Activated CD4-positive, alpha-beta T cell treated with anti-CD3 and anti-CD28 coated beads for 36 hours (primary cell): ENCODE measurements around the gene TMPRSS12. TPM values are rescaled to one million over a fixed set of nuclear protein-coding genes. Genes with fewer than 3 reads are reported as not detected.
"Not testable (repeated sequence)": the region's sequence is repeated elsewhere in the genome, so short reads cannot be mapped to it uniquely, and the experiment has no call there.

ENCODE experiments used
- ATAC-seq: fragments of 200-7000 bp; cut with Tn5 transposase; one replicate; pipeline ENCODE4 v1.10.0; 2021; ENCODE audit warnings: mild to moderate bottlenecking, moderate library complexity
- CTCF ChIA-PET: fragments of 350-600 bp; sonication (Branson Sonifier 250); formaldehyde crosslinking; loops from one replicate; lab custom pipeline; 2021; ENCODE audit warnings: antibody characterized with exemption; lab: Charles Lee
- POLR2A ChIA-PET: fragments of 350-600 bp; sonication (Branson Sonifier 250); formaldehyde crosslinking; loops from one replicate; lab custom pipeline; 2021; ENCODE audit warnings: antibody characterized with exemption, inconsistent platforms; lab: Charles Lee
- DNase-seq: peaks from one replicate; pipeline ENCODE4 v3.0.0-alpha.2; 2020
- H3K27ac Mint-ChIP-seq: one replicate; pipeline ENCODE4 v1.8.0; 2021; ENCODE audit warnings: mixed read lengths
- H3K27me3 Mint-ChIP-seq: one replicate; pipeline ENCODE4 v1.8.0; 2021; ENCODE audit warnings: mixed read lengths
- H3K36me3 Mint-ChIP-seq: one replicate; pipeline ENCODE4 v1.8.0; 2021; ENCODE audit warnings: low read depth, mixed read lengths
- H3K4me1 Mint-ChIP-seq: one replicate; pipeline ENCODE4 v1.8.0; 2021; ENCODE audit warnings: mixed read lengths
- H3K4me3 Mint-ChIP-seq: one replicate; pipeline ENCODE4 v1.8.0; 2021; ENCODE audit warnings: mild to moderate bottlenecking, moderate library complexity, mixed read lengths
- H3K9me3 Mint-ChIP-seq: one replicate; pipeline ENCODE4 v1.8.0; 2021; ENCODE audit warnings: low read depth, mixed read lengths
- intact Hi-C, 2 experiments: fragments of 100-400 bp; cut with DNase I in 1 of 2; cut with micrococcal nuclease in 1 of 2; formaldehyde crosslinking; loops; one replicate each; pipeline versions ENCODE4 v1.14.2 to v1.15.1; 2022 to 2024; cut with DNase I, micrococcal nuclease
- total RNA-seq, 2 experiments: library from RNA; stranded (reverse); gene quantifications; one replicate each; pipeline ENCODE4 v1.2.3, GENCODE V29; 2021

The TMPRSS12 gene
- total RNA-seq, 2 experiments from 2014 or later, result not detected

- Mint-ChIP-seq H3K9me3 (no peaks in the 10 kb centered on the region), H3K4me3 (no peak overlapping the region), H3K27me3 (no peaks in the 10 kb centered on the region), H3K36me3 (no peaks in the 10 kb centered on the region), H3K4me1 (peaks cover 6% of the 10 kb centered on the region), H3K27ac (peak overlapping the region; percentile 35)
- DNase-seq (no peak), ATAC-seq (peak; percentile 61)
- intact Hi-C loops, result loop anchor here (1.0 to 10.0 kb wide), 10 partner anchors 60 to 516 kb away; partner anchors contain the start of genes ATF1 (in 1 of the 2), LETMD1 (in 1 of the 2), SLC11A2 (in 1 of the 2) and TFCP2 (in 1 of the 2)
- CTCF ChIA-PET, result interaction anchor here (0.6 to 4.9 kb wide), 21 partner anchors 9 to 731 kb away, joined by 3 to 41 read pairs (median 4); partner anchors contain the start of gene SLC11A2
- POLR2A ChIA-PET, result interaction anchor here (0.7 to 1.4 kb wide), 3 partner anchors 60 to 218 kb away, joined by 3 to 8 read pairs (median 3); partner anchors contain the start of gene SLC11A2
These were observed 17.3 kb upstream of the TMPRSS12 start for GRCh38 chr12:50825372-50825838.

GRCh38 chr12:50828121-50828520 lies 14.6 kb upstream of the TMPRSS12 start:
- Mint-ChIP-seq H3K9me3 (peaks cover 2% of the 10 kb centered on the region), H3K4me3 (no peak overlapping the region), H3K27me3 (peaks cover 7% of the 10 kb centered on the region), H3K27ac (no peak overlapping the region), H3K4me1 (peaks cover 6% of the 10 kb centered on the region), H3K36me3 (no peaks in the 10 kb centered on the region)
- intact Hi-C loops, result loop anchor here in 1 of 2 experiments (5.0 to 10.0 kb wide), 3 partner anchors 219 to 417 kb away; partner anchors contain the start of genes LETMD1 and TFCP2
- ChIA-PET POLR2A (no interaction called here), CTCF (interaction anchor here (2.9 to 4.9 kb wide), 3 partner anchors 12 to 199 kb away, joined by 13 to 41 read pairs (median 29); partner anchors contain the start of gene SLC11A2)
- ATAC-seq, result no peak
- DNase-seq, result no peak

DNA sequence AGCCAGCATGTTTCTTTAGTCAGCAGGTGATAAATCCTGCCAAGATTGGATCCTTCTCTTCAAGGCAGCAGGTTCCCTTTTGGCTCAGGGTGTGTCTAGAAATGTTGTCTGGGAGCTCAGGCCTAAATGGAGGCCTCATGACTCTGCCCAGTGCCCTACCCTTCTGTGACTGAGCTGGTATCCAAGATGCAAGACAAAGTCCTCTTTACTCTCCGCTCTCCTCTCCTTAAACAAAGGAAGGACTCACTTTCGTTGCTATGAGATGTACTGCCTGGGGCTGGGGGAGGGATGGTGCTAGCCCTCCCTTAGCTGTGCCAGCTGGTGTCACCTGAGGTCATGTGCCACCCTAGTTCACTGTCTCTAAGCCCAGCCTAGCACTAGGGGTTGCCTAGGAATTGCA lies 13.8 kb upstream of the TMPRSS12 start:
- CTCF ChIA-PET, result interaction anchor here (1.1 kb wide), 1 partner anchor 60 kb away, joined by 3 read pairs; no protein-coding TSS in a partner anchor
- ATAC-seq, result no peak
- peaks cover 12% of the 10 kb centered on the region for H3K27me3 Mint-ChIP-seq
- H3K27ac Mint-ChIP-seq, result no peak overlapping the region
- H3K9me3 Mint-ChIP-seq, result peaks cover 7% of the 10 kb centered on the region
- no peak overlapping the region for H3K4me3 Mint-ChIP-seq
- H3K36me3 Mint-ChIP-seq, result no peaks in the 10 kb centered on the region
- H3K4me1 Mint-ChIP-seq, result peaks cover 6% of the 10 kb centered on the region
- POLR2A ChIA-PET, result no interaction called here
- DNase-seq, result no peak
- intact Hi-C loops, result loop anchor here in 1 of 2 experiments (5.0 to 10.0 kb wide), 3 partner anchors 218 to 416 kb away; partner anchors contain the start of genes LETMD1 and TFCP2

DNA sequence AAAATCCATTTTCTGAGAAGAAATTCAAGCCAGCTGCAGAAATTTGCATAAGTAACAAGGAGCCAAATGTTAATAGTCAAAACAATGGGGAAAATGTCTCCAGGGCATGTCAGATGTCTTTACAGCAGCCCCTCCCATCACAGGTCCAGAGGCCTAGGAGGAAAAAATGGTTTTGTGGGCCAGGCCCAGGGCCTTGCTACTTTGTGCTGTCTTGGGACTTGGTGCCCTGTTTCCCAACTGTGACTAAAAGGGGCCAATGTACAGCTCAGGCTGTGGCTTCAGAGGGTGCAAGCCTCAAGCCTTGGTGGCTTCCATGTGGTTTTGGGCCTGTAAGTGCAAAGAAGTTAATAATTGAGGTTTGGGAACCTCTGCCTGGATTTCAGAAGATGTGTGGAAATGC lies 8.9 kb upstream of the TMPRSS12 start:
- H3K36me3 Mint-ChIP-seq, DNase-seq, H3K4me1 Mint-ChIP-seq, H3K4me3 Mint-ChIP-seq, intact Hi-C loops, ATAC-seq, POLR2A ChIA-PET, CTCF ChIA-PET, H3K27ac Mint-ChIP-seq: not testable (repeated sequence)
- peaks cover 23% of the 10 kb centered on the region for H3K27me3 Mint-ChIP-seq
- peaks cover 12% of the 10 kb centered on the region for H3K9me3 Mint-ChIP-seq

DNA sequence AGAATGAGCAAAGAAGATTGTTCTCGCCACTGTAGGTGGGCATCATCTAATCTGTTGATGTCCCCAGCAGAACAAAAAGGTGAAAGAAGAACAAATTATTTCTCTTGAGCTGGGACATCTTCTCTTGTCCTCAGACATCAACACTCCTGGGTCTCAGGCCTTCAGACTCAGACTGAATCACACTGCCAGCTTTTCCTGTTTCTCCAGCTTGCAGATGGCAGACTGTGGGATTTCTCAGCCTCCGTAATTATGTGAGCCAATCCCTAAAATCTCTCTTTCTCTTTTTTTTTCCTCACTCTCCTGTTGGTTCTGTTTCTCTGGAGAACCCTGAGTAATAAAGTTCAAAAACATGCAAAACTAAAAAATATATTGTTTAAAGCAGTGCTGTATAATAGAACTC lies 3.7 kb upstream of the TMPRSS12 start:
- POLR2A ChIA-PET, result no interaction called here
- Mint-ChIP-seq H3K27me3 (peaks cover 20% of the 10 kb centered on the region), H3K27ac (no peak overlapping the region), H3K4me3 (no peak overlapping the region), H3K4me1 (no peaks in the 10 kb centered on the region), H3K36me3 (peaks cover under 1% of the 10 kb centered on the region), H3K9me3 (peaks cover 11% of the 10 kb centered on the region)
- DNase-seq, result no peak
- ATAC-seq, result no peak
- CTCF ChIA-PET, result interaction anchor here (0.7 to 0.9 kb wide), 2 partner anchors 172 to 195 kb away, joined by 4 to 6 read pairs; no protein-coding TSS in a partner anchor
- intact Hi-C loops, result no loop called here

DNA sequence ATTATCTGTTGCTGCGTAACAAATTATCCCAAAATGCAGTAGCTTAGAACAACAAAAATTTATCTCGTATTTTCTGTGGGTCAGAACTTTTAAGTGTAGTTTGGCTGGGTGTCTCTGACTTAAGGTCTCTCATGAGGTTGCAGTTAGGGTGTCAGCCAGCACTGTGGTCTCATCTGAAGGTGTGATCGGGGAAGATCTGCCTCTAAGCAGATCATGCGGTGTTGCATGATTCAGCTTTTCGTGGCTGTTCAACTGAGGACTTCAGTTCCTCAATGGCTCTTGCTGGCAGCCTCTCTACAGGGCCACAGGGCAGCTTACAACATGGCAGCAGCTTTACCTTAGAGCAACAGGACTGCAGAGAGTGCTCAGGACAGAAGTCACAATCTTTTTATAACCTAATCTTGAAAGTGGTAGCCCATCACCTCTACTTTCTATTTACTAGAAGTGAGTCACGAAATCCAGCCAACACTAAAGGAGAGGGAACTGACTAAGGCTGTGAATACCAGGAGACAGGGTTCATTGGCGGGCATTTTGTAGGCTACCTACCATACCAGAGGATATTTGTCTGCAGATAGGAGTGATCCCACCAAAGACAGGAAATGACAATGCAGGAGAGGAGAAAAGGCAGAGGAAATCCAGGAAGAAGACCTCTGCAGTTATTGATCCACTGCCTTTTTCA lies 1.8 kb upstream of the TMPRSS12 start:
- Mint-ChIP-seq H3K27me3 (peaks cover 17% of the 10 kb centered on the region), H3K27ac (no peak overlapping the region), H3K9me3 (peaks cover 7% of the 10 kb centered on the region), H3K4me3 (no peak overlapping the region), H3K36me3 (no peaks in the 10 kb centered on the region), H3K4me1 (no peaks in the 10 kb centered on the region)
- intact Hi-C loops, result no loop called here
- CTCF ChIA-PET, result interaction anchor here (1.0 kb wide), 1 partner anchor 146 kb away, joined by 3 read pairs; no protein-coding TSS in a partner anchor
- DNase-seq (peak; percentile 19), ATAC-seq (peak; percentile 33)
- POLR2A ChIA-PET, result no interaction called here

GRCh38 chr12:50841716-50842531 lies 802 bp upstream of the TMPRSS12 start:
- Mint-ChIP-seq H3K4me1 (no peaks in the 10 kb centered on the region), H3K36me3 (no peaks in the 10 kb centered on the region), H3K27me3 (peaks cover 14% of the 10 kb centered on the region), H3K27ac (no peak overlapping the region), H3K9me3 (peaks cover 7% of the 10 kb centered on the region), H3K4me3 (no peak overlapping the region)
- ATAC-seq (peak; percentile 57), DNase-seq (peak; percentile 24)
- CTCF ChIA-PET, result no interaction called here
- POLR2A ChIA-PET, result no interaction called here
- intact Hi-C loops, result no loop called here

DNA sequence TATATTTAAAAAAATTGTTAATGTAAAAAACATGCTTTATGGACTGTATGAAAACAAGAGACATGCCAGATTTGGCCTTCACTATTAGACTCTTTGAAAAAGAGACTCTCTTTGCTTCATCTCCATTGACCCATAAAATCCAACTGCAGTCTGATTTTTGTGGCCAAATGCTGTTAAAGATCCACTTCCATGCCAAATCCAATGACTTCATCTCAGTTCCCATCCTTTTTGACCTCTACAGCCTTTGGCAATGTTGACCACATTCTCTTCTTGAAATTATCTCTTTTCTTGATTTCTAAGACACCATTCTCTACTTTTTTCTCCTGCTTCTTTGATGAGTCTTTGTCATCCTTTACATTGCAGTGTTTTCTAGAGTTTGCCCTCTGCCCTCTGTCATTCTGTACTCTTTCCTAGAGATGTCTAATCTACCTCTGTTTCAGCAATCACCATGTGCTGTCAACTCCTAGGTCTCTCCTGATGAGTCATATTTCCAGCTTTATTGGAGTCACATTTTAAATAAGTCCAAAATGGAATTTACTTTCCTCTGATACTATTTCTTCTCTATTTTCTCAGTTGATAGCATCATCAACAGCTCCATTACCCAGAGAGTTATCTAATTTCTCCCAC lies 2.4 kb downstream of the TMPRSS12 start:
- ChIA-PET POLR2A (no interaction called here), CTCF (no interaction called here)
- H3K27me3 Mint-ChIP-seq, result peaks cover 13% of the 10 kb centered on the region
- intact Hi-C loops, result no loop called here
- no peak for DNase-seq
- no peaks in the 10 kb centered on the region for H3K4me1 Mint-ChIP-seq
- no peak for ATAC-seq
- no peak overlapping the region for H3K27ac Mint-ChIP-seq
- H3K9me3 Mint-ChIP-seq, result peaks cover 7% of the 10 kb centered on the region
- no peaks in the 10 kb centered on the region for H3K36me3 Mint-ChIP-seq
- H3K4me3 Mint-ChIP-seq, result no peak overlapping the region

- Mint-ChIP-seq H3K4me3 (no peak overlapping the region), H3K36me3 (no peaks in the 10 kb centered on the region), H3K4me1 (no peaks in the 10 kb centered on the region), H3K27ac (no peak overlapping the region), H3K27me3 (peaks cover 5% of the 10 kb centered on the region), H3K9me3 (no peaks in the 10 kb centered on the region)
- intact Hi-C loops, result no loop called here
- ChIA-PET POLR2A (no interaction called here), CTCF (no interaction called here)
- DNase-seq, result no peak
- no peak for ATAC-seq
These were observed 6.2 kb downstream of the TMPRSS12 start for GRCh38 chr12:50848963-50849362.

GRCh38 chr12:50855218-50855617 lies 12.5 kb downstream of the TMPRSS12 start:
- H3K36me3 Mint-ChIP-seq, H3K9me3 Mint-ChIP-seq, H3K4me3 Mint-ChIP-seq, H3K27ac Mint-ChIP-seq, ATAC-seq, intact Hi-C loops, DNase-seq, H3K27me3 Mint-ChIP-seq, H3K4me1 Mint-ChIP-seq, POLR2A ChIA-PET: not testable (repeated sequence)
- CTCF ChIA-PET, result interaction anchor here (0.7 kb wide), 1 partner anchor 9 kb away, joined by 3 read pairs; no protein-coding TSS in a partner anchor

- ATAC-seq, H3K36me3 Mint-ChIP-seq, H3K4me3 Mint-ChIP-seq, DNase-seq, H3K4me1 Mint-ChIP-seq, H3K9me3 Mint-ChIP-seq, H3K27me3 Mint-ChIP-seq, intact Hi-C loops, POLR2A ChIA-PET, H3K27ac Mint-ChIP-seq: not testable (repeated sequence)
- CTCF ChIA-PET, result interaction anchor here (0.7 kb wide), 1 partner anchor 9 kb away, joined by 3 read pairs; no protein-coding TSS in a partner anchor
These were observed 13.0 kb downstream of the TMPRSS12 start for GRCh38 chr12:50855679-50856078.
